NT2/D1 (cell line): ENCODE measurements around the gene L3MBTL4.

Experiments used
- SUZ12 ChIP-seq: IDR thresholded peaks from 2 replicates; pipeline ENCODE4 v1.6.1; 2011; ENCODE audit not compliant: insufficient read length, insufficient read depth; ENCODE audit errors: extremely low read depth
- YY1 ChIP-seq: IDR thresholded peaks from 2 replicates; pipeline ENCODE4 v1.6.1; 2011; ENCODE audit not compliant: insufficient read length, insufficient read depth
- ZNF274 ChIP-seq: IDR thresholded peaks from 2 replicates; pipeline ENCODE4 v1.6.1; 2011; ENCODE audit warnings: mild to moderate bottlenecking, low read depth, low read length

DNA sequence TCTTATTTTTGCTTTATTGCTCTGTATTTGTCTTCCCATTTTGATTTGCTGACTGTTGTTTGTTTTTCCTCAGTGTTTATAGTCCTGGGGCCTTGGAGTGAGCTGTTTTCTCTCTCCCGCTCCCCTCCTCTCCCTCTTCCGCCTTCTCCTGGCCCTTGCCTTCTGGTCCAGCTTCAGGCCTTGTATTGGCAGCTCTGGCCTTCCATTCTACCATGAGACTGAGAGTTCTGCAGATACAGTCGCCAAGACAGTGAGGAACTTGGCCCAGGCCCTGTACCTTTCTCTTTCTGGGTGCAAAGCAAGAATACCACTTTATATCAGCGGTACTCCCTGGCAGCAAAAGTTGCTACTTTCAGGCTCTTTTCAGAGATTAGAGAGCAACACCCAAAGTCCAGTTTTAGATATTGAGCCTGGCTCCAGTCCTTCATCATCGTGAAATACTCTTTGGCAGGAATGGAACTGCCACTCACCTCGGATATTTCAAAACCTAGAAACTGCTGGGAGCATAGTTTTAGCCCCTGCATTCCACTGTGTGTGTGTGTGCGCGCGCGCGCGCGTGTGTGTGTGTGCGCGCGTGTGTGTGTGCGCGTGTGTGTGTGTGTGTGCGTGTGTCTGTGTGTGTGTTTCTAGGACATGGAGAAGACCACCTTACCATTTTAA lies 17.1 kb upstream of the L3MBTL4 start:
- no peak for TF ChIP-seq ZNF274
- no peak for TF ChIP-seq SUZ12
- no peak for TF ChIP-seq YY1
